Keratinocyte (primary cell): ENCODE results near the gene ZNF555.

Source experiments
- CTCF ChIP-seq, 3 experiments: IDR thresholded peaks in 1 of 3; conservative IDR thresholded peaks in 1 of 3; optimal IDR thresholded peaks in 1 of 3; 2 replicates in 2 of 3; 3 replicates in 1 of 3; pipeline versions ENCODE3 to v1.5.1; 2011; ENCODE audit warnings: low read length in 3 of 3, mild to moderate bottlenecking in 3 of 3, moderate library complexity in 2 of 3, control low read depth in 1 of 3, inconsistent platforms in 1 of 3; ENCODE audit not compliant: insufficient read depth in 2 of 3; ENCODE audit errors: extremely low read depth in 1 of 3
- EZH2 ChIP-seq: IDR thresholded peaks from one replicate; pipeline ENCODE4 v1.6.1; 2012; ENCODE audit warnings: inconsistent platforms, mild to moderate bottlenecking, low read length, moderate library complexity

GRCh38 chr19:2798733-2799132, 42.5 kb upstream of the ZNF555 start:
- no peak for TF ChIP-seq CTCF (optimal IDR thresholded peaks at IDR 0.05 in 1 of 3, IDR thresholded peaks at IDR 0.05 in 1 of 3, conservative IDR thresholded peaks at IDR 0.05 in 1 of 3; ENCODE audit: extremely low read depth in 1 of 3, insufficient read depth in 2 of 3, low read length in 3 of 3)
- TF ChIP-seq EZH2 = no peak
